Fibroblast of peridontal ligament (primary cell): Measurements from ENCODE around the gene SLC35D1.

Experiments used
- DNase-seq: peaks from one replicate; pipeline ENCODE4 v3.0.0-alpha.2; 2010; ENCODE audit errors: extremely low read depth

SLC35D1 gene

GRCh38 chr1:67044631-67045270, 9.2 kb downstream of the SLC35D1 start:
- DNase-seq = no peak

DNA sequence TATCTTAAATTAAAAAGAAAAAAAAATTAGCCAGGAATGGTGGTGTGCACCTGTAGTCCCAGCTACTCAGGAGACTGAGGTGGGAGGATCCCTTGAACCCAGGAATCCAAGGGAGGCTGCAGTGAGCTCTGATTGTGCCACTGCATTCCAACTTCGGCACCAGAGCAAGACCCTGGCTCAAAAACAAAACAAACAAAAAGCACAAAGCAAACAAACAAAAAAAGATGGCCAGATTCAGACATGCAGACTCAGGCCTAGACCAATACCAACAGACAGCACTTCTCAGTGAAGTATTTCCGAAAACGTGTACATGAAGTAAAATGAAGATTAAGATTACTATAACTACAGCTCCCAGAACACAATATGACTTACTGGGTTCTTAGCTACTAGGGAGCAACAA, 10.6 kb downstream of the SLC35D1 start:
- no peak for DNase-seq

- DNase-seq = peak; percentile 75
These were observed 12.0 kb downstream of the SLC35D1 start for GRCh38 chr1:67041841-67042503.

DNA sequence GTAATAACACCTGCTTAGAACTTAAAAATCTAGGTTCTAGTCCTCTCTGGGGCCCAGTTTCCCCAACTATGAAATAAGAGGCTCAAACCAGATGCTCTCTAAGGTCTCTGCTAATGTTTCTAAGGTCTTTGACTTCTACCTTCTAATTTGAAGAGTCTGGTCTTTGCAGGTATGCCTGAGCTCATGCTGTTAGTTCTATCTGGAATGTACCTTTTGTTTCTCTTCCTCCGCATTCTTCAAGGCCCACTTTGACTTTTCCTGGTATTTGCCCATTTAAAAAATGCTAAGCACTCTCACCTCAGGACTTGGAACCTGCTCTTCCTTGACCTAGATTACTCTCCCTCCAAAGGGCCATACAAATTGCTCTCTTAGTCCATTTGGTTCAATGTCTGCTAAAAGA, 13.5 kb downstream of the SLC35D1 start:
- DNase-seq = no peak

DNA sequence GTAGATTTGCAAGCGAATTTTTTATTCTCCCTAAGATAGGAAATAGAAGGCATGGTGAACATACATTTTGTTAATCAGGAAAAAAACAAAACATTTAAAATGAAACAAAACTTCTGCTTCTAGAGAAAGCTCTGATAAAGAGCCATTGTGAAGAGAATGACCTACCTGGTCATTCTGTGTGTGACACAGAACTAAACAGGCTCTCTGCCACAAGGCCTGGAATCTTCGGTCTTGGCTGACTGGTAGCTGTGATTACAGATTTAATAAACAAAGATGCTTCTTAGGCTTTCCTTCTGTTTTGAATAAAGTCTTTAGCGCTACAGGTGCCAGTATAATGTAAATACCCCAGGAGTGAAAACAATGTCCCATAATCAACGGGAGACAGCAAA, 22.1 kb downstream of the SLC35D1 start:
- no peak for DNase-seq

DNA sequence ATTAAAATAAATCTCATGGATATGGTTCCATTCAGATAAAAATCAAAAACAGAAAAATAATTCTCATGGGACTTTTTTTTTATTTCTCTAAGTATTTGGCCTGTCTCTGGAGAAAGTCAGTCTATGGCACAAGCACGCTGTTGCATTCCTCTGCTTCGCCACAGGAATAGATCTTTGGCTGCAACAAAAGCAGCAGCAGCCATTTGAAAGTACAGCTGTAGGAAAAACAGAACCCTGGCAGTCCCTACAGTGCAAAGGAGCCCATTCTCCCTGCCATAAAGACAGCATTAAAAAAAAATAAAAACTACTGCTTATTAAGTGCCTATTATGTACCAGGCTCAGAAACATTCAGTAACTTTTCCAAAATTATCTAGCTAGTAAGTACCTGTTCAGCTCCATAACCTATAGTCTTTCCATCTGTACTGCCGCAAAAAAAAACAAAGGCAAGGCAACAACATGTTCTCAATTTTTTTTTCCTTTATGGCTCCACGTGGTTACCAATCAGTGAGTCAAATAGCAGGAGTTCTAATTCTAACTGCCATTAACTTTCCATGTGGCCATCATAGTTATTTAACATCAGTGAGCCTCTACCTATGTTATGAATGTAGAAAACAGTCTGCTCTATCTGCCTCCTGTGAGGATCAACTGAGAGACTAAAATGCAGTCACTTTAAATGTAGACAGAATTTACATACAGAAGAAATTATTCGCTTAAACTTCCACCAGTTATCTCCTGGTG, 22.7 kb downstream of the SLC35D1 start:
- DNase-seq = peak; percentile 60

GRCh38 chr1:67029472-67029871, 24.5 kb downstream of the SLC35D1 start:
- DNase-seq = no peak

GRCh38 chr1:67020765-67021164, 33.2 kb downstream of the SLC35D1 start:
- DNase-seq = no peak

DNA sequence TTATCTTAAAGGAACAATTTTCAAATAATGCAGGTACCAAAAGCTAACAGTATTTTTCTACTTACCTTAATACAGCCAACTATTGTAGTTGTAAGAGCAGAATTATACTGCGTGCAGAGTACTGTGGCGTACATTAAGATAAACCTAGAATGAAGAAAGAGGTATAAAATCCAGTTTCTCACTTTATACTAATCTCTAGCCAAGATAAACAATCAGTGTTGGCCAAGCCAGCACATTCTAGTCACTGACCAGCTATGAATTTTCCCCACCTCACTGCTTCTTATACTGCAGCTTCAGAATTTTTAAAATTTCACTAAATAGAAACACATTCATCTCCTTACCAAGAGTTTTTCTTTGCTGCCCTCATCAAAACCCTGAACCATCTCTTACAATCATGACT, 33.6 kb downstream of the SLC35D1 start:
- peak; percentile 74 for DNase-seq

- peak; percentile 77 for DNase-seq
These were observed 34.3 kb downstream of the SLC35D1 start for GRCh38 chr1:67019600-67020136.

DNA sequence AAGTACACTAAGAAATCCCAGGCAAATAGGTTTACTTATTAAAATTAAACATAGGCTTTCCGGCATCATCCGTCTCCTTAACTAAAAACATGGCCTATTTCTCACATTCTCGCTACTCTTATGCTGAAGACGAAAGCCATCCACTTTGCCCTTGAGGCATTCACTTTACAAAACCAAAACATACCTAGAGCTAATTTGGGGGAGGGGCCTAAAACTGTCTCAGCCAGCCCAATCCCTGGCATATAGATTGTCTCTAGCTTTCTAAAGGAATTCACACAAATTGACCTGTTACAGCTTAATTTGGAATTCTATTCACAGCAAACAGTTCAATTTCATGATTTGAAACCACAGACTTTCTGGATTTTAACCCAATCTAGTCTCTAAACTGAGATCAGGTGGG, 34.8 kb downstream of the SLC35D1 start:
- DNase-seq = no peak

- no peak for DNase-seq
These were observed 35.4 kb downstream of the SLC35D1 start for GRCh38 chr1:67018574-67018973.

DNA sequence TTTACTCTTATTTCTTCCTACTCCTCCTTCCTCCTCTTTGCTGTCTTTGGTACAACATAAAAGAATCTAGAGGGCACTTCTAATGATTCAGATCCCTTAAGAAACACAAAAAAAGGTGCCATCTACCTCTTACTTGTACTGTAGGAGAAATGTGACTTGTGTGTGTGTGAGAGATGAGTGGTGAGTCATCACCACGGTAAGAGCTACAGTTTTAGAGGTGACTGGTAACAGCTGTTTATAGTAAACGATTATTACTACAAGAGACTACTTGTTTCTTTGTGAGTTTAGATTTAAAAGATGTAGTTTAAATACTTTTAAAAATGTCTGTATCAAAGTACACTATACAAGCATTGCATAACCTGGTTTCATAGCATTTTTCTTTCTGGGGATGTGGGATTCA, 40.4 kb downstream of the SLC35D1 start:
- peak; percentile 23 for DNase-seq

DNA sequence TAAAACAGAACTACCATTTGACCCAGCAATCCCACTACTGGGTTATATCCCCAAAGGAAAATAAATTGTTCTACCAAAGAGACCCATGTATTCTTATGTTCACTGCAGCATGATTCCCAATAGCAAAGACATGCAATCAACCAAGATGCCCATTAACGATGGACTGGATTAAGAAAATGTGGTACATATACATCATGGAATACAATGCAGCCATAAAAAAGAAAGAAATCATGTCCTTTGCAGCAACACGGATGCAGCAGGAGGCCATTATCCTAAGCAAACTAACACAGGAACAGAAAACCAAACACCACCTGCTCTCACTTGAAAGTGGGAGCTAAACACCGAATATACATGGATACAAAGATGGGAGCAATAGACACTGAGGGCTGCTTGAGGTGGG, 44.2 kb downstream of the SLC35D1 start:
- DNase-seq = no peak

DNA sequence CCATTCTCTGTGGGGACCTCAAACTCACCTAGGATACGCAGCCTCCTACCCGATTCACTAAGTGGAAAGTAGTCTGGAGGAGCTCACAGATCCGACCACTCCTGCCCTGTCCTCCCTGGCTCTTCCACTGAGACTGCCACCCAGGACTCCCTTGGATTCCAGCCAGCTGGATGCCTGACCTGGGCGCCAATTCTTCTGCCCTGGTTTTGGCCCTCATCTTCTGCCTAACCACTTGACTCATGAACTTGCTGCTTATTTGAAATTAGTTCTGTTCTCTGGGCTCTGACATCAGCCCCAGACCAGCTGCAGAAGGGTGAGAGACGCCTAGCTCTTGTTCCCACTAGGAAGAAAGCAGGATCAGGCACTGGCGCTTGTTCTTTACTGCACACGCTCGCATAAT, 48.9 kb downstream of the SLC35D1 start:
- DNase-seq = no peak

DNA sequence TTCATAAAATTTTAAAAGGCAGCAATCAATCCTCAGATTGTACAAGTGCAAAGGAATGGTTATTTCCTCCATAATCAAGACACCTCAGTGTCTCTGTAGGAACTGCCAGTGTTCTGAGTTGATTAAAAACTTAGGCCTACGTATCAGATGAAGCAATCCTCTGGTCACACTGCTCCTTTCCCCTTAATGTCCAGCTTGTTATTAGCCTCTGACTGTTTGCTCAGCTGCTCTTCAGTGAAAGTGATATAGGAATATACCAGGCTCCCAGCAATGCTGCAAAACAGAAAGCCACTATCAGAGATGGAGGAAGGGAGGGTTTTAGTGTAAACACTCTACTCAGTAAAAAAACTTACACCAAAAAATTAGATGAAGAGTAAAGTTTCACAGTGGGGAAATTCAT, 49.8 kb downstream of the SLC35D1 start:
- no peak for DNase-seq

DNA sequence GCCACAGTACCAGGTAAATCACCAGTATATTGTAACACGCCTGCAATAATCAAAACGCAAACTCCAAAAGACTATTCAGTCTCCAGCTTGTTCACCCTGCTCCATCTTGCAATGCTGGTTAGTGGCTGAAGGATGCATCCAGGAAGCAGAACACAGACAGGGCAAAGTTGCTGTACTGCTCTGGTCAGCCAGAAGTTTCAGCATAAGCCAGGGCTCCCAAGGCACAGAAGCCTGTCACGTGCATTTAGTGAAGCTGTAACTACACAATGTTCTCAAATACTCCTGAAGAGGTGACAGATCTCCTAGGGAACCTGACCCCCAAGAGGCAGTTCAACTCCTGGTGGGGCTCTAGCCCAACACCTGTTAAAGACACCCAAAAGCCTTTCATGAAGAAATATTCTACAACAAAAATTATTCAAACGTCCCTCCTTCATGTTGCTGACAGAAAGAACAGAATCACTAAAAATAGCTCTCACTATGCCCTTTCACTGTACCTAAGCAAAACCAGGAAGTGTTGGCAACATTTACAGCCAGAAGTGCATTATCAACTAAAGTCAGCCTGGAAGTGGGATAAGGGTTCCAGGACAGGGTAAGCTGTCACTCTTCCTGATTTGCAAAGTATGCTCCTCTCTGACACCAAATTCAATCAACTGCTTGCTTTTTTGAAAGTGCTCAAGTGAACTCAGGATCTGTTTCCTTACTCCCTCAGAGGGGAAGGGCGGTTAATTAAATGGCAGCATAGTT, 52.1 kb downstream of the SLC35D1 start:
- DNase-seq = no peak

DNA sequence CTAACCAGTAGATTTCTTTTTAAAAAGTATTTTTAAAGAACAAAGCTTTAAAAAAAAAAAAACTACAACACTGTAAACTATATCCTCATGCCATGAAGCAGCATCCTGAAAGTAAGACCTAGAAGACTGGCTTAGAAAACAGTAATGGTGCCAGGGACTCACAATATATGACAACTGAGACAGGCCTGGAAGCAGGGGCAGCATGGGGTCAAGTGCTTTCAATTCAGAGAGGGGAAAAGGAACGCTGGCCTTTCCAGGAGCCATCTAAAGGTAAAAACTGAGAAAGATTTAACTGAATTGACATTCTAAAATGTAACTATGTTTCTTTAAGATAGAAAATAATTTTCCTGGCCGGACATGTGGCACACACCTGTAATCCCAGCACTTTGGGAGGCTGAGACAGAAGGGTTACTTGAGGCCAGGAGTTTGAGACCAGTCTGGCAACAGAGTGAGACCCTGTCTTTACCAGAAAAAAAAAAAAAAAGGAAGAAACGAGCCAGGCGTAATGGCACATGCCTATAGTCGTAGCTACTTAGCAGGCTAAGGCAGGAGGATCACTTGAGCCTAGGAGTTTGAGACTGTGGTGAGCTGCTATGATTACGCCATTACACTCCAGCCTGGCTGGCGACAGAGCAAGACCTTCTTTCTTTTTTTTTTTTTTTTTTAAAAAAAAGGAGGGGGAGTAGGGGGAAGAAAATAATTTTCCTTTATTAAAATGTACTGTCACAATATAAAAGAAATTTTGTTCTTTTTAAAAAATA, 54.1 kb downstream of the SLC35D1 start:
- DNase-seq = no peak

DNA sequence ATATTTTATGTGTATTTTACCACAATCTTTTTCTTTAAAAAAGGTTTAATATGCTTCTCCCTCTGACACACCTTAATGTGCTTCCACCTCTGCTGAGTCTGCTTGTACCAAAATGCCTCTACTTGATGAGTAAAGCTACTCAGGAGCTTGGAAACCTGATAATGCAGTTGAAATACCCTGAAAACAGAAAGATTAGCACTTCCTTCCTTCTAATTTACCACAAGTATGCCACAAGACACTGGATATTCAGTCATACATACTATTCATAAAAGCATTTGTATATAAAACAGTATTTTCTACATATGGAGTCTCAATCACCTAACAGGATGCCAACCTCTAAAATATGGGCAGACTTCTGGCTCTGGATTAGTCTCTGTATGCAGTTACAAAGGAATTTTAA, 55.0 kb downstream of the SLC35D1 start:
- DNase-seq = no peak

GRCh38 chr1:66996018-66996682, 57.8 kb downstream of the SLC35D1 start:
- DNase-seq = peak; percentile 87

- DNase-seq = no peak
These were observed 60.9 kb downstream of the SLC35D1 start for GRCh38 chr1:66993076-66993475.
